LNCaP clone FGC (cell line): Measurements from ENCODE around the gene ITGA2B.

Source experiments
- DNase-seq: peaks from one replicate; pipeline ENCODE4 v3.0.0-alpha.2; 2011; ENCODE audit warnings: low read depth
- H3K4me3 ChIP-seq: 2 replicates; pipeline ENCODE4 v1.5.1; 2011; ENCODE audit warnings: mild to moderate bottlenecking, low read depth, low read length, control low read depth
- CTCF ChIP-seq: IDR thresholded peaks from 2 replicates; pipeline ENCODE4 v1.5.1; 2012; ENCODE audit warnings: mild to moderate bottlenecking; ENCODE audit not compliant: control insufficient read depth, insufficient read depth; ENCODE audit errors: extremely low read depth

Gene ITGA2B

GRCh38 chr17:44389281-44389680, at the start of gene ITGA2B:
ITGA2B (minus strand) TSS chr17:44389649; CDS start chr17:44389473, 176 bp downstream.
- no peak within 1 kb of the TSS for H3K4me3 ChIP-seq
- no peak for DNase-seq
- TF ChIP-seq CTCF, result no peak

GRCh38 chr17:44439168-44439567, 49.7 kb upstream of the ITGA2B start:
- DNase-seq, result no peak
- no peak overlapping the region for H3K4me3 ChIP-seq
- no peak for TF ChIP-seq CTCF

GRCh38 chr17:44438636-44439035, 49.2 kb upstream of the ITGA2B start:
- no peak for TF ChIP-seq CTCF
- DNase-seq, result no peak
- H3K4me3 ChIP-seq, result no peak overlapping the region

GRCh38 chr17:44436336-44436735, 46.9 kb upstream of the ITGA2B start:
- H3K4me3 ChIP-seq, result no peak overlapping the region
- no peak for TF ChIP-seq CTCF

GRCh38 chr17:44432254-44433157, 43.1 kb upstream of the ITGA2B start:
- no peak for DNase-seq
- no peak for TF ChIP-seq CTCF
- no peak overlapping the region for H3K4me3 ChIP-seq

More at GRCh38 chr17:44436336-44436735, 46.9 kb upstream of the ITGA2B start:
- DNase-seq, result no peak

GRCh38 chr17:44424828-44425461, 35.5 kb upstream of the ITGA2B start:
- H3K4me3 ChIP-seq, result no peak overlapping the region
- no peak for DNase-seq
- TF ChIP-seq CTCF, result no peak
